Endothelial cell of umbilical vein (primary cell): Measurements from ENCODE around the gene SHBG. TPM values are rescaled to one million over a fixed set of nuclear protein-coding genes. Genes with fewer than 3 reads are reported as not detected.

Source experiments
- BruUV-seq: library from RNA; stranded (reverse); fragments of 400-500 nt; replicated peaks from 2 replicates; lab custom pipeline; 2021; lab: Mats Ljungman, UMichigan
- CTCF ChIA-PET: fragments of 300-600, 350-600 bp; sonication (Branson Sonifier 250); formaldehyde crosslinking; loops from one replicate; lab custom pipeline; 2021; ENCODE audit warnings: antibody characterized with exemption, inconsistent platforms; lab: Charles Lee
- POLR2A ChIA-PET: fragments of 300-600, 350-600 bp; sonication (Branson Sonifier 250); formaldehyde crosslinking; loops from one replicate; lab custom pipeline; 2021; ENCODE audit warnings: antibody characterized with exemption, inconsistent platforms; lab: Charles Lee
- DNase-seq: peaks from one replicate; pipeline ENCODE4 v3.0.0-alpha.2; 2011; ENCODE audit warnings: low read depth, low spot score
- FAIRE-seq: peaks from 2 replicates; lab custom pipeline; 2011; peaks lifted over from hg19 to GRCh38; lab: Jason Lieb, UNC
- H2AFZ ChIP-seq: 2 replicates; pipeline ENCODE4 v1.6.0; 2012; ENCODE audit warnings: low read depth, low read length, control low read depth, inconsistent platforms
- H3K27ac ChIP-seq: 2 replicates; pipeline ENCODE4 v1.5.1; 2011; ENCODE audit warnings: low read depth, mild to moderate bottlenecking, control low read depth, low read length, moderate library complexity; ENCODE audit not compliant: insufficient read depth
- H3K27me3 ChIP-seq, 2 experiments: 2 replicates each; pipeline versions ENCODE4 v1.6.0 to v1.6.1; 2011; ENCODE audit warnings: low read length in 2 of 2, mixed read lengths in 1 of 2; ENCODE audit not compliant: control insufficient read depth in 2 of 2, insufficient read depth in 2 of 2
- H3K36me3 ChIP-seq, 2 experiments: 2 replicates in 1 of 2; 3 replicates in 1 of 2; pipeline ENCODE4 v1.5.1; 2011; ENCODE audit warnings: low read length in 2 of 2, mild to moderate bottlenecking in 1 of 2, moderate library complexity in 1 of 2; ENCODE audit not compliant: control insufficient read depth in 2 of 2, insufficient read depth in 2 of 2; ENCODE audit errors: extremely low read depth in 1 of 2
- H3K4me1 ChIP-seq: 3 replicates; pipeline ENCODE4 v1.5.1; 2011; ENCODE audit warnings: mild to moderate bottlenecking, low read length; ENCODE audit not compliant: control insufficient read depth, insufficient read depth; ENCODE audit errors: extremely low read depth
- H3K4me2 ChIP-seq: 2 replicates; pipeline ENCODE4 v1.6.1; 2011; ENCODE audit warnings: low read length, control low read depth, mixed read lengths; ENCODE audit not compliant: insufficient read depth
- H3K4me3 ChIP-seq, 3 experiments: fragments of 200-600 bp in 1 of 3; sonication (generic), shearing (Covaris generic) in 1 of 3; replicated peaks in 1 of 3; 2 replicates each; pipeline ENCODE4 v1.5.1; 2011 to 2016; ENCODE audit warnings: control low read depth in 3 of 3, low read length in 3 of 3, mild to moderate bottlenecking in 2 of 3, inconsistent platforms in 1 of 3, low read depth in 1 of 3, moderate library complexity in 1 of 3; ENCODE audit not compliant: insufficient read depth in 1 of 3
- H3K79me2 ChIP-seq: 2 replicates; pipeline ENCODE4 v1.6.0; 2012; ENCODE audit warnings: low read length, inconsistent platforms; ENCODE audit not compliant: control insufficient read depth, insufficient read depth
- H3K9ac ChIP-seq: replicated peaks from 2 replicates; pipeline ENCODE3; 2011; ENCODE audit warnings: low read length, control low read depth; ENCODE audit not compliant: insufficient read depth; ENCODE audit errors: extremely low read depth
- H3K9me1 ChIP-seq: replicated peaks from 3 replicates; pipeline ENCODE4 v1.6.0; 2011; ENCODE audit warnings: mild to moderate bottlenecking, low read length; ENCODE audit not compliant: control insufficient read depth, insufficient read depth; ENCODE audit errors: extremely low read depth
- H3K9me3 ChIP-seq: replicated peaks from 2 replicates; pipeline ENCODE4 v1.5.1; 2012; ENCODE audit warnings: low read length, inconsistent platforms; ENCODE audit not compliant: control insufficient read depth, insufficient read depth
- H4K20me1 ChIP-seq: replicated peaks from 2 replicates; pipeline ENCODE3; 2011; ENCODE audit warnings: mild to moderate bottlenecking, low read length; ENCODE audit not compliant: control insufficient read depth, insufficient read depth; ENCODE audit errors: extremely low read depth
- CTCF ChIP-seq, 2 donors: IDR thresholded peaks; 1 replicate in 1 of 2; 2 replicates in 1 of 2; pipeline ENCODE4 v1.5.1; 2011; ENCODE audit warnings: low read length in 2 of 2, mild to moderate bottlenecking in 2 of 2, moderate library complexity in 2 of 2, control low read depth in 1 of 2, inconsistent platforms in 1 of 2, low read depth in 1 of 2; ENCODE audit not compliant: insufficient read depth in 1 of 2; ENCODE audit errors: extremely low read depth in 1 of 2
- EZH2 ChIP-seq: IDR thresholded peaks from 2 replicates; pipeline ENCODE4 v1.6.1; 2012; ENCODE audit warnings: borderline replicate concordance, low read depth, mild to moderate bottlenecking, moderate library complexity, low read length, inconsistent platforms; ENCODE audit not compliant: severe bottlenecking
- FOS ChIP-seq: IDR thresholded peaks from 2 replicates; pipeline ENCODE4 v1.6.1; 2011; ENCODE audit warnings: mild to moderate bottlenecking, low read length, moderate library complexity, borderline replicate concordance; ENCODE audit not compliant: insufficient read depth
- GATA2 ChIP-seq: IDR thresholded peaks from 2 replicates; pipeline ENCODE4 v1.7.0; 2011; ENCODE audit warnings: low read depth, mild to moderate bottlenecking, moderate library complexity, mixed read lengths, low read length; ENCODE audit not compliant: insufficient read length, insufficient read depth
- JUN ChIP-seq: IDR thresholded peaks from 2 replicates; pipeline ENCODE4 v1.6.1; 2011; ENCODE audit warnings: borderline replicate concordance, low read depth; ENCODE audit not compliant: insufficient read length, insufficient read depth
- MYC ChIP-seq: IDR thresholded peaks from one replicate; pipeline ENCODE4 v1.6.1; 2011; ENCODE audit warnings: mild to moderate bottlenecking, low read depth, low read length
- POLR2A ChIP-seq: IDR thresholded peaks from 2 replicates; pipeline ENCODE4 v1.6.1; 2012; ENCODE audit warnings: low read depth, mild to moderate bottlenecking, control low read depth, low read length
- POLR2AphosphoS5 ChIP-seq: IDR thresholded peaks from 2 replicates; pipeline ENCODE4 v1.6.1; 2012; ENCODE audit warnings: low read depth, mild to moderate bottlenecking, control low read depth, low read length, moderate library complexity; ENCODE audit not compliant: insufficient read depth
- dilution Hi-C: fragments of 300-500 bp; cut with MboI; formaldehyde crosslinking; loops from one replicate; pipeline ENCODE4 v1.15.0; 2019; ENCODE audit warnings: low sequenced_read_pairs; ENCODE audit not compliant: extremely low pct_ligation_motif_present
- intact Hi-C: fragments of 100-400 bp; cut with micrococcal nuclease; formaldehyde crosslinking; loops from one replicate; pipeline ENCODE4 v1.10.0; 2022
- polyA plus RNA-seq, 4 experiments: library from polyadenylated mRNA; depleted of rRNA in 3 of 4; stranded (reverse) in 3 of 4; unstranded in 1 of 4; fragments of >200 nt; gene quantifications; 2 replicates each; pipeline versions ENCODE4 v1.2.1 to v1.2.3, GENCODE V29; 2011 to 2012; ENCODE audit warnings: missing spikeins in 1 of 4
- total RNA-seq: library from RNA; stranded (reverse); gene quantifications from 2 replicates; pipeline ENCODE4 v1.2.3, GENCODE V29; 2021
- TF ChIP-seq, protein P1 (sequence below): IDR thresholded peaks from 2 replicates; pipeline ENCODE4 v1.6.1; 2011; ENCODE audit not compliant: insufficient read depth, insufficient read length

SHBG gene
- total and polyA plus RNA-seq, 2 donors (not counting 3 experiments of a cell fraction or from before 2014, with no cell fraction given) = 0.51 TPM; not detected in 1

GRCh38 chr17:7654832-7655540, 25.1 kb downstream of the SHBG start:
- Histone ChIP-seq H3K4me3 (no peak overlapping the region), H3K27me3 (peaks cover 29 to 43% of the 10 kb centered on the region in 2 experiments), H2AFZ (no peak overlapping the region), H3K79me2 (no peaks in the 10 kb centered on the region), H4K20me1 (no peaks in the 10 kb centered on the region), H3K4me1 (no peaks in the 10 kb centered on the region), H3K4me2 (no peak overlapping the region), H3K9ac (no peak overlapping the region), H3K36me3 (no peaks in the 10 kb centered on the region), H3K9me1 (no peaks in the 10 kb centered on the region), H3K9me3 (no peaks in the 10 kb centered on the region), H3K27ac (no peak overlapping the region)
- DNase-seq (no peak), FAIRE-seq (no peak)
- ChIA-PET CTCF (interaction anchor here (0.7 kb wide), 1 partner anchor 32 kb away, joined by 3 read pairs; the partner anchor contains the start of gene TP53), POLR2A (no interaction called here)
- BruUV-seq = no TSS peak
- intact Hi-C loops (no loop called here), dilution Hi-C loops (no loop called here)
- TF ChIP-seq GATA2 (no peak), EZH2 (no peak)

GRCh38 chr17:7655541-7655840, 25.6 kb downstream of the SHBG start:
- Histone ChIP-seq H3K36me3 (no peaks in the 10 kb centered on the region), H3K9me1 (no peaks in the 10 kb centered on the region), H3K4me2 (no peak overlapping the region), H3K9me3 (no peaks in the 10 kb centered on the region), H3K79me2 (no peaks in the 10 kb centered on the region), H4K20me1 (no peaks in the 10 kb centered on the region), H3K9ac (no peak overlapping the region), H3K4me3 (no peak overlapping the region), H2AFZ (no peak overlapping the region), H3K27ac (no peak overlapping the region), H3K4me1 (no peaks in the 10 kb centered on the region), H3K27me3 (peaks cover 24 to 38% of the 10 kb centered on the region in 2 experiments)
- intact Hi-C loops (no loop called here), dilution Hi-C loops (no loop called here)
- CTCF ChIA-PET = no interaction called here
- BruUV-seq = no TSS peak
- no peak for FAIRE-seq
- TF ChIP-seq POLR2AphosphoS5 = no peak
- TF ChIP-seq FOS = no peak
- no peak for TF ChIP-seq CTCF (IDR thresholded peaks at IDR 0.05; ENCODE audit: extremely low read depth in 1 of 2, insufficient read depth in 1 of 2, low read depth in 1 of 2, low read length in 2 of 2)
- no peak for TF ChIP-seq EZH2
- TF ChIP-seq, protein P1, sequence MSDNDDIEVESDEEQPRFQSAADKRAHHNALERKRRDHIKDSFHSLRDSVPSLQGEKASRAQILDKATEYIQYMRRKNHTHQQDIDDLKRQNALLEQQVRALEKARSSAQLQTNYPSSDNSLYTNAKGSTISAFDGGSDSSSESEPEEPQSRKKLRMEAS = no peak
- TF ChIP-seq MYC = no peak
- TF ChIP-seq JUN = no peak
- TF ChIP-seq POLR2A = no peak
- no peak for TF ChIP-seq GATA2
- DNase-seq = no peak
- POLR2A ChIA-PET = no interaction called here
